GM13977 (cell line): ENCODE measurements around the gene ARPC1A.
A peak's percentile ranks its signal among the peaks of the same experiment; 100 is the strongest.
"Not testable (repeated sequence)": the region's sequence is repeated elsewhere in the genome, so short reads cannot be mapped to it uniquely, and the experiment has no call there.

Experiments
- DNase-seq: peaks from one replicate; pipeline ENCODE4 v3.0.0; 2012; ENCODE audit warnings: low spot score
- CTCF ChIP-seq: IDR thresholded peaks from 2 replicates; pipeline ENCODE4 v1.5.1; 2012; ENCODE audit warnings: mild to moderate bottlenecking, control low read depth; ENCODE audit not compliant: insufficient read depth; ENCODE audit errors: extremely low read depth, missing control alignments
- in situ Hi-C: fragments of 300-500 bp; cut with MboI; formaldehyde crosslinking; loops from one replicate; pipeline ENCODE4 v1.12.0; 2022; ENCODE audit warnings: low sequenced_read_pairs, low pct_unique_long_range_greater_than_20kb, mixed read lengths, inconsistent platforms; ENCODE audit not compliant: unreplicated experiment

The ARPC1A gene

GRCh38 chr7:99383203-99383602, 57.5 kb downstream of the ARPC1A start:
- DNase-seq, result no peak
- TF ChIP-seq CTCF, result no peak
- in situ Hi-C loops, result no loop called here

- DNase-seq, result no peak
- in situ Hi-C loops, result no loop called here
These were observed 58.2 kb downstream of the ARPC1A start for GRCh38 chr7:99383791-99384370.

DNA sequence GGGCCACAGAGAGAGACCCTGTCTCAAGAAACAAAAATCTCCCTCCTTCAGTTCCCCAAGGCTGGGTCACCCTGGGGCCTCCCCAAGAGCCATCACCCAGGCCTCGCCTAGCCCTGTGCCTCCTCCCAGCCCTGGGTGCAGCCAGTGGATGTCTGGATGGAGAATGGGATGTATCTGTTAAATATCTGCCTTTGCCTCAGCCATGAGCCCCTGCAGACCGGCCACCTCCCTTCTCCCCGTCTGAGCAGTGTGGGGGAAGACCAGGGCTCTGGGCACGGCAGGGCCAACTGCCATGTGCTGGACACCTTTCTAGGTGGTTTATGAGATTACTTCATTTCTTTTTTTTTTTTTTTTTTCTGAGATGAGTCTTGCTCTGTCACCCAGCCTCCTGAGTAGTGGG, 58.8 kb downstream of the ARPC1A start:
- no peak for DNase-seq
- TF ChIP-seq CTCF, result no peak
- in situ Hi-C loops, result no loop called here

More at GRCh38 chr7:99383791-99384370, 58.2 kb downstream of the ARPC1A start:
- TF ChIP-seq CTCF, result no peak

DNA sequence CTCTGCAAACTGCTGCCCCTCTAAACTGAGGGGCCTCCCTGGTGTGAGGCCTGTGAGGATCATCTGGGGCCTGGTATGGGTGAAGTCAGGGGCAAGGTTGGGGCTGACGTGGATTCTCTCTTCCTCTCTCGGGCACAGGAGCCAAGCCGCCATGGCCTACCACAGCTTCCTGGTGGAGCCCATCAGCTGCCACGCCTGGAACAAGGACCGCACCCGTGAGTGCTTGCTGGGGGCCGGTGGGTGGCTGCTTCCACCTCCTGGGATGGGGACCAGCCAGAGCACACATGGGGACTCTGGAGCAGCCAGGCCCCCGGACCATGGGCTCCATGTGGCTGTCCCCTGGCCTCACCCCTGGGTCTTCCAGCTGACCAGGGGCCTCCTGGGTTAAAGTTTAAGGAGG, 59.9 kb downstream of the ARPC1A start:
- no peak for TF ChIP-seq CTCF
- in situ Hi-C loops, result no loop called here
- no peak for DNase-seq

DNA sequence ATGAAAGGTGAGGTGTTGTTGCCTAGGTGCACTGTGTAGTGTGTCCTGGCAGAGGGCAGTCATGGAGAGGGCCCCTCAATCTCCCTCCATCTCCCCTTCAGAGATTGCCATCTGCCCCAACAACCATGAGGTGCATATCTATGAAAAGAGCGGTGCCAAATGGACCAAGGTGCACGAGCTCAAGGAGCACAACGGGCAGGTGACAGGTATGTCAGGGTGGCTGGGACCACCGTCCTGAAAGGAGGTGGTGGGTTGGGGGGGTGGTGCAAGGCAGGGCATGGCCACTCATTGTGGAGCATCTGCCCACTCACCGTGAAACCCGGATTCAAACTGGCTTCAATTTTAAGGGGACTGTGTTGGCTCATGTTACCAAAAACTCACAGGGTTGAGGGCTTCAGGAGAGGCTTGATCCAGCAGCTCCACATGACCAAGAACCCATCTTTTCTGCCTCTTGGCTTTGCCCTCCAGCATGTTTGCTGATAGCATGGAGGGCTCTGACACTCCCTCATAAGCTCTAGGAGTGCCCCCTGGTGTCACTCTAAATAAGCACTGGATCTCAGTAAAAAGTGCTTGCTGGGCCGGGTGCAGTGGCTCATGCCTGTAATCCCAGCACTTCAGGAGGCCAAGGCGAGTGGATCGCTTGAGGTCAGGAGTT, 61.0 kb downstream of the ARPC1A start:
- in situ Hi-C loops, result no loop called here
- TF ChIP-seq CTCF, result peak; percentile 55
- DNase-seq, result no peak

GRCh38 chr7:99387239-99387635, 61.5 kb downstream of the ARPC1A start:
- DNase-seq, in situ Hi-C loops: not testable (repeated sequence)

GRCh38 chr7:99387912-99388311, 62.2 kb downstream of the ARPC1A start:
- DNase-seq, result no peak
- in situ Hi-C loops, result no loop called here
- no peak for TF ChIP-seq CTCF
